Measurements from ENCODE around the gene SLC7A10.

DNA sequence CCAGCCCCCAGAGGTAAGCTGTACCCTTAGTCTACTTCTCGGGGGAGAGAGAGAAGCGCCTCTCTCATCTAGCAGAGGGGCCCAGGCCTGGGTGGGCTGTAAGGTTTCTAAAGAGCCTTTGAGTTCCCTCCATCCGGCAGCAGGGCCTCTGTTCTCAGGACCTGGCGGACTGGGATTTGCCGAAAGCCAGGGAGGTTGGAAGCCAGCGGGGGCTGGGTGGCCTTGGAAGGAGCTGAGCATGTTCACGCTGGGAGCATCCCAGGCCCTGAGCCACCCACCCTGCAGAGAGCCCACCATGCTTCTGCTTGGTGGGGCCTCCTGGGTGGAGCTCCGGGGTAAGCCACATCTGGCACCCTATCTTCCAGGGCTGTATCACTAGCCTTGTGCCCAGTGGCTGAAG, 7.8 kb downstream of the SLC7A10 start:
- TF ChIP-seq, protein P1, sequence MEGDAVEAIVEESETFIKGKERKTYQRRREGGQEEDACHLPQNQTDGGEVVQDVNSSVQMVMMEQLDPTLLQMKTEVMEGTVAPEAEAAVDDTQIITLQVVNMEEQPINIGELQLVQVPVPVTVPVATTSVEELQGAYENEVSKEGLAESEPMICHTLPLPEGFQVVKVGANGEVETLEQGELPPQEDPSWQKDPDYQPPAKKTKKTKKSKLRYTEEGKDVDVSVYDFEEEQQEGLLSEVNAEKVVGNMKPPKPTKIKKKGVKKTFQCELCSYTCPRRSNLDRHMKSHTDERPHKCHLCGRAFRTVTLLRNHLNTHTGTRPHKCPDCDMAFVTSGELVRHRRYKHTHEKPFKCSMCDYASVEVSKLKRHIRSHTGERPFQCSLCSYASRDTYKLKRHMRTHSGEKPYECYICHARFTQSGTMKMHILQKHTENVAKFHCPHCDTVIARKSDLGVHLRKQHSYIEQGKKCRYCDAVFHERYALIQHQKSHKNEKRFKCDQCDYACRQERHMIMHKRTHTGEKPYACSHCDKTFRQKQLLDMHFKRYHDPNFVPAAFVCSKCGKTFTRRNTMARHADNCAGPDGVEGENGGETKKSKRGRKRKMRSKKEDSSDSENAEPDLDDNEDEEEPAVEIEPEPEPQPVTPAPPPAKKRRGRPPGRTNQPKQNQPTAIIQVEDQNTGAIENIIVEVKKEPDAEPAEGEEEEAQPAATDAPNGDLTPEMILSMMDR (IDR thresholded peaks at IDR 0.05) = no peak
- TF ChIP-seq POLR2A (IDR thresholded peaks at IDR 0.05) = no peak

Data from testis (tissue), 2 donors.